Endodermal cell (in vitro differentiated cells): ENCODE results near the gene DSEL. TPM values are rescaled to one million over a fixed set of nuclear protein-coding genes. Genes with fewer than 3 reads are reported as not detected.

ENCODE experiments used
- DNase-seq: peaks from one replicate; pipeline ENCODE4 v3.0.0-alpha.2; 2017
- H3K27ac ChIP-seq: 2 replicates; pipeline ENCODE4 v1.5.1; 2013; ENCODE audit warnings: mild to moderate bottlenecking, low read depth, low read length, moderate library complexity
- H3K27me3 ChIP-seq: 2 replicates; pipeline ENCODE4 v1.6.1; 2013; ENCODE audit warnings: mild to moderate bottlenecking, low read length, moderate library complexity; ENCODE audit not compliant: insufficient read depth, control insufficient read depth, poor library complexity, severe bottlenecking
- H3K36me3 ChIP-seq: 2 replicates; pipeline ENCODE4 v1.7.0; 2013; ENCODE audit warnings: mild to moderate bottlenecking, low read length, moderate library complexity; ENCODE audit not compliant: control insufficient read depth, insufficient read depth
- H3K4me1 ChIP-seq: one replicate; pipeline ENCODE4 v1.7.0; 2013; ENCODE audit warnings: low read length; ENCODE audit not compliant: control insufficient read depth, insufficient read depth
- H3K4me3 ChIP-seq: 2 replicates; pipeline ENCODE4 v1.5.1; 2013; ENCODE audit warnings: mild to moderate bottlenecking, low read length, moderate library complexity
- H3K9ac ChIP-seq: 2 replicates; pipeline ENCODE4 v1.6.1; 2013; ENCODE audit warnings: mild to moderate bottlenecking, low read length, moderate library complexity; ENCODE audit not compliant: poor library complexity, severe bottlenecking; ENCODE audit errors: extremely low read depth
- H3K9me3 ChIP-seq: 2 replicates; pipeline ENCODE4 v1.6.1; 2013; ENCODE audit warnings: mild to moderate bottlenecking, low read length, moderate library complexity; ENCODE audit not compliant: control insufficient read depth
- H3K27ac Mint-ChIP-seq: 2 replicates; pipeline ENCODE4 v1.8.0; 2020; ENCODE audit warnings: mixed read lengths
- H3K27me3 Mint-ChIP-seq: 2 replicates; pipeline ENCODE4 v1.8.0; 2021; ENCODE audit warnings: mild to moderate bottlenecking, mixed read lengths; ENCODE audit not compliant: insufficient read depth
- H3K36me3 Mint-ChIP-seq: 2 replicates; pipeline ENCODE4 v1.8.0; 2020; ENCODE audit warnings: low read depth, mixed read lengths
- H3K4me1 Mint-ChIP-seq: 2 replicates; pipeline ENCODE4 v1.8.0; 2020; ENCODE audit warnings: mixed read lengths
- H3K4me3 Mint-ChIP-seq: 2 replicates; pipeline ENCODE4 v1.8.0; 2020; ENCODE audit warnings: mild to moderate bottlenecking, moderate library complexity, mixed read lengths
- H3K9me3 Mint-ChIP-seq: 2 replicates; pipeline ENCODE4 v1.8.0; 2020; ENCODE audit warnings: mild to moderate bottlenecking, mixed read lengths
- CTCF ChIP-seq: fragments of 200-600 bp; sonication (generic); conservative IDR thresholded peaks from 2 replicates; pipeline ENCODE4 v1.5.0; 2021; ENCODE audit warnings: antibody characterized with exemption, mild to moderate bottlenecking
- WGBS, 2 experiments: methylation state at CpG; one replicate each; pipeline versions ENCODE4 v1.1.5 to v1.1.7; 2013; ENCODE audit warnings: missing lambda C conversion rate in 2 of 2, mixed read lengths in 1 of 2; ENCODE audit not compliant: insufficient coverage in 1 of 2, insufficient read length in 1 of 2; 5-methylcytosine and 5-hydroxymethylcytosine counted together
- total RNA-seq, 2 donors: library from RNA; stranded (reverse); fragmentation: NEBNext Ultra II Directional in 1 of 2; extraction: Animal tissue kit (Norgen Biotek cat#: 25700) in 1 of 2; gene quantifications; 2 replicates in 1 of 2; 3 replicates in 1 of 2; pipeline ENCODE4 v1.2.1, GENCODE V29; 2021

Gene DSEL
- total RNA-seq, 2 donors from 2014 or later = 6.0 to 9.0 TPM

DNA sequence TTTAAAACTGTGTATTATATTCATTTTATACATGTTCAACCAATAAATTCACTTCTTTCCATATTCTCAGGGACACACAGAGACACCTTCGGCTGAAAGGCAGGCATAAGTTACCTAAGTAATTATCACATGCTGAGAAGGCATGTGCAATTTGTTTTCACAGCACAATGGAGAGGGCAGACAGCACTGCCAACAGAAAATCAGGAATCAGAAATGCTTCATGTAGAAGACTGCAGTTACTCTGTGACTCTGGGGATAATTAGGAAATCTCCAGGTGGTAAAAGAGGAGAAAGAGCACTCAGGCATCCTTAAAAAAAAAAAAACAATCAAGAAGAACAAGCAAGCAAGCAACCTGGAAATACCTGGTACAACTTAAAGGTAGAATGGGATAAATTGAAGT is 49.3 kb downstream of the DSEL start:
- no peaks in the 10 kb centered on the region for H3K27me3 ChIP-seq
- no peak overlapping the region for H3K9ac ChIP-seq
- peaks cover under 1% of the 10 kb centered on the region for H3K9me3 ChIP-seq
- WGBS, 2 experiments = 57% methylated on average over 1 of the region's 1 CpG; no CpG with 5 or more reads in 1 of the 2 experiments
- H3K4me3 ChIP-seq = no peak overlapping the region
- Mint-ChIP-seq H3K27me3 (peaks cover 2% of the 10 kb centered on the region), H3K4me1 (peaks cover 8% of the 10 kb centered on the region), H3K9me3 (no peaks in the 10 kb centered on the region), H3K27ac (no peak overlapping the region), H3K36me3 (no peaks in the 10 kb centered on the region), H3K4me3 (no peak overlapping the region)
- no peak for TF ChIP-seq CTCF
- no peak for DNase-seq
- no peak overlapping the region for H3K27ac ChIP-seq
- no peaks in the 10 kb centered on the region for H3K4me1 ChIP-seq
- no peaks in the 10 kb centered on the region for H3K36me3 ChIP-seq

DNA sequence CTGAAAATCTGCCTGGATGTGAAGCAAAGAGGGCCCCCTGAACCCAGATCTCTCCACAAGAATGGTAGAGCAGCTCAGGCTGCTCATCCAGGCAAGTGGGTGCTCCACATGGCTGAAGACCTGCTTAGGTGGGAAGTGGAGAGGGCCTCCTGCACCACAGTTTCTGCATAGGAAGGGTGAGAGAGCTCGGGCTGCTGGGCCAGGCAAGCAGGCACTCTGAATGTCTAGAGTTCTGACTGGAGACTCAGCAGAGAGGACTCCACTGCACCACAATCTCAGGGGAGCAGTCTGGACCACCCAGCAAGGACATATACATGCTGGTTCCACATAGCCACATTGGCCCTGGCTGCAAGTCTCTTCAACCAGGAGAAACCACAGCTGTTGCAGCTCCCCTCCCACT is 52.0 kb downstream of the DSEL start:
- peaks cover 10% of the 10 kb centered on the region for H3K9me3 ChIP-seq
- Mint-ChIP-seq H3K27me3 (peaks cover 2% of the 10 kb centered on the region), H3K4me1 (peaks cover 8% of the 10 kb centered on the region), H3K4me3 (no peak overlapping the region), H3K27ac (no peak overlapping the region), H3K9me3 (no peaks in the 10 kb centered on the region), H3K36me3 (no peaks in the 10 kb centered on the region)
- no peak overlapping the region for H3K4me3 ChIP-seq
- no peaks in the 10 kb centered on the region for H3K4me1 ChIP-seq
- no peak overlapping the region for H3K27ac ChIP-seq
- no peaks in the 10 kb centered on the region for H3K27me3 ChIP-seq
- H3K36me3 ChIP-seq = no peaks in the 10 kb centered on the region
- no peak for TF ChIP-seq CTCF
- DNase-seq = no peak
- 80 to 93% methylated on average over 1 of the region's 1 CpG for WGBS, 2 experiments
- H3K9ac ChIP-seq = no peak overlapping the region

- no peak overlapping the region for H3K27ac Mint-ChIP-seq
- peaks cover 8% of the 10 kb centered on the region for H3K4me1 Mint-ChIP-seq
- 82% methylated on average over 2 of the region's 2 CpGs; no CpG with 5 or more reads in 1 of the 2 experiments for WGBS, 2 experiments
- no peak overlapping the region for H3K4me3 Mint-ChIP-seq
- Histone ChIP-seq H3K4me3 (no peak overlapping the region), H3K9ac (no peak overlapping the region), H3K9me3 (peaks cover 10% of the 10 kb centered on the region), H3K4me1 (no peaks in the 10 kb centered on the region), H3K36me3 (no peaks in the 10 kb centered on the region), H3K27me3 (no peaks in the 10 kb centered on the region), H3K27ac (no peak overlapping the region)
- H3K36me3 Mint-ChIP-seq = no peaks in the 10 kb centered on the region
- DNase-seq = peak; percentile 47
- H3K27me3 Mint-ChIP-seq = peaks cover 2% of the 10 kb centered on the region
- TF ChIP-seq CTCF = peak; percentile 72
- H3K9me3 Mint-ChIP-seq = no peaks in the 10 kb centered on the region
Measured at GRCh38 chr18:67463829-67464228, 52.7 kb downstream of the DSEL start.
